ENCODE results near the gene SYT15.
"Not testable (repeated sequence)": the region's sequence is repeated elsewhere in the genome, so short reads cannot be mapped to it uniquely, and the experiment has no call there.

The SYT15 gene

GRCh38 chr10:46578474-46579178 lies at the start of gene SYT15:
TSS of gene SYT15 (plus strand) at chr10:46579128. CDS start at chr10:46579169, 41 bp downstream.
- DNase-seq: not testable (repeated sequence)

DNA sequence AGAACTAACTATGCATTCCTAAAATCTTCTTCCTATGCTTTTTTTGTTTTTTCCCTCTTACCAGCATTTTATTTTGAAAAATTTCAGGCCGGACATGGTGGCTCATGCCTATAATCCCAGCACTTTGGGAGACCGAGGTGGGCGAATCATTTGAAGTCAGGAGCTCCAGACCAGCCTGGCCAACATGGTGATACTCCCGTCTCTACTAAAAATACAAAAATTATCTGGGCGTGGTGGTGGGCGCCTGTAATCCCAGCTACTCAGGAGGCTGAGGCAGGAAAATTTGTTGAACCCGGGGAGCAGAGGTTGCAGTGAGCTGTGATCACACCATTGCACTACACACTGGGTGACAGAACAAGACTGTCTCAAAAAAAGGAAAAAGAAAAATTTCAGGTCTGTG lies 49.2 kb upstream of the SYT15 start:
- not testable (repeated sequence) for DNase-seq

- DNase-seq: no peak
Measured at GRCh38 chr10:46530249-46531186, 48.4 kb upstream of the SYT15 start.

DNA sequence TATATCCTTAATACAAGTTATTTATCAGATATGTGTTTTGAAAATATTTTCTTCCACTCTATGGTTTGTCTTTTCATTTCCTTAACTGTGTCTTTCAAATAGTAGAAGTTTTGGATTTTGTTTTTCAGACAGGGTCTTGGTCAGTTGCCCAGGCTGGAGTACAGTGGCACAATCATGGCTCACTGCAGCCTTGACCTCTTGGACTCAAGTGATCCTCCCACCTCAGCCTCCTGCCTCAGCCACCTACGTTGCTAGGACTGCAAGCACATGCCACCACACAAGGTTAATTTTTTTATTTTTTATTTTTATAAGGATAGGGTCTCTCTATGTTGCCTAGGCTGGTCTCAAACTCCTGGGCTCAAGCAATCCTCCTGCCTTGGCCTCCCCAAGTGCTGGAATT lies 46.7 kb upstream of the SYT15 start:
- not testable (repeated sequence) for DNase-seq

DNA sequence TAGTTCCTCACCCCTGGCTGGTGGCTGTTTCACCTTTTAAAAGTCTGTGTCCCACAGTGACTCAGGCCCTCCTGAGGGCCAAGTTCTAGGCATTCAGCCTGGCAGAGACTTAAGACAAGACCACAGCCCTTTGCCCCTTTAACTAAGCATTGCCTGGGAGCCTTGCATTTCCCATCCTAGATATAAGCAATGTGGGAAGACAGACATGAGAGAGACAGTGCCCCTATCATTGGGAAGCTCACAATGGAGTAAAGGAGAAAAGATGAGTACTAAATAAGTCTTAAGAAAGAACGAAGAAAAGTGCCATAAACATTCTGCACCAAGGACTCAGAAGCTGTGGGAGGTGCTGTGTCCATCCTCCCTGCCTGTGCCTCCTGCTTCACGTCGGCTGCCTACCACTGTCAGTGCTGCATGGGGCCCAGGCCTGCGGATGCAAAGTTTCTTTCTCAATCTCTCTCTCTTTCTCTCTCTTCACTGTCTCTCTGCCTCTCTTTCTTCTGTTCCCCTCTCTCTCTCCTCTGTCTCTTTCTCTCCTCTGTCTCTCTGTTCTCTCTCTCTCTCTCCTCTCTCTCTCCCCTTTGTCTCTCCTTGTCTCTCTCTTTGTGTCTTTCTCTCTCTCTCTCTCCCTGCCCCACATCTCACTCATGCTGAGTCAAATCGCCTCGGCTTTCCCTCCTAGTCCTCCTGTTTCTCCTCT lies 44.0 kb upstream of the SYT15 start:
- no peak for DNase-seq

DNA sequence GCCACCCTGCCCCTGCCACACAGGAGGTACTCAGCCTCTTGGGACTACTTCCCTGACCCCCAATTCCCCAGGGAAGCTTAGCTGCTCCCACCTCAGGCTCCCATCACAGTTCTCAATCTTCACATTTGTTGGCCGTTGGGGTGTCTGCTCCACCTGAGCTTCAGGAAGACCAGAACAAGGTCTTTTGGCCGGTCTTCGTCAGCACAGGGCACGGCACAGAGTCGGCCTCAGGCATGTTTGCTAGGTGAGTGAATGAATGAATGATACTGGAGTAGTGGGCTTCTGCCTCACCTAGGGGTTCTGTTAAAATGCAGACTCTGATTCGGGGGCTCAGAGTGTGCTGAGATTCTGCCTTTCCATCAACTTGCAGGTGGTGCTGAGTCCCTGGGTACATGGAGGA lies 42.8 kb upstream of the SYT15 start:
- DNase-seq: no peak

DNA sequence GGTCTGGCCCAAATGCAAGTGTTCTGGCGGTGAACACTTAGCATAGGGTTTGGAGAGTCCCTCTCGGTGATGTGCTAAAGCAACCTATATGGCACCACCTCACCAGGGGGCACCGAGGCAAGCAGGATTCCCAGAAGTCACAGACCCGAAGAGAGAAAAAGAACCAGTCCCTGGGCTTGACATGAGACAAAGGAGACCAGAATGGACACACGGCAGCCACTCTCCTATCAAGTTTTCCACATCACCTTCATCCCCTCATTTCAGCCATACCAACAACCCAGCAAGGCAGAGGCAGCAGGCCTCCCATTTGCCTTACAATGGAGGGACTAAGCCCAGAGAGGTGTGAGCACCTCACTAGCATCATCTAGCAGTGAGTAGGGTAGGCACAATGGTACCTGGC lies 42.1 kb upstream of the SYT15 start:
- no peak for DNase-seq

DNA sequence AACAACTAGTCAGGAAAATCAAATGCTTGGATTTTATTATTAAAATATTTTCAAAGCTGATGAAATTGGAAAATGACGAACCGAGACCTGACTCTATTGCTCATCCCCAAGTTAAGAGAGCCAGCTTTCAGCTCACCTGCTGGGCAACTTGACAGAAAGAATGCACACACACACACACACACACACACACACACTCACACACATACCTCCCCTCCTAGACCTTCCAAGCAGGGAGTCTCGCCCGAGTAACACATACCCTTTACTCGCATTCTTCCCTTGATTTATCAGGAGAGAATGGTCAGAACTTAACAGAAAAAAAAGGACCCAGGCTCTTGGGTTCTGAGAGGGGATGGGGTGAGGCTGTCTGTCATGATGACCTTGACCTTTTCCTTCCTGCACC lies 41.6 kb upstream of the SYT15 start:
- DNase-seq: no peak

- DNase-seq: no peak
Measured at GRCh38 chr10:46538155-46538554, 40.8 kb upstream of the SYT15 start.

GRCh38 chr10:46538717-46539426 lies 40.1 kb upstream of the SYT15 start:
- no peak for DNase-seq

DNA sequence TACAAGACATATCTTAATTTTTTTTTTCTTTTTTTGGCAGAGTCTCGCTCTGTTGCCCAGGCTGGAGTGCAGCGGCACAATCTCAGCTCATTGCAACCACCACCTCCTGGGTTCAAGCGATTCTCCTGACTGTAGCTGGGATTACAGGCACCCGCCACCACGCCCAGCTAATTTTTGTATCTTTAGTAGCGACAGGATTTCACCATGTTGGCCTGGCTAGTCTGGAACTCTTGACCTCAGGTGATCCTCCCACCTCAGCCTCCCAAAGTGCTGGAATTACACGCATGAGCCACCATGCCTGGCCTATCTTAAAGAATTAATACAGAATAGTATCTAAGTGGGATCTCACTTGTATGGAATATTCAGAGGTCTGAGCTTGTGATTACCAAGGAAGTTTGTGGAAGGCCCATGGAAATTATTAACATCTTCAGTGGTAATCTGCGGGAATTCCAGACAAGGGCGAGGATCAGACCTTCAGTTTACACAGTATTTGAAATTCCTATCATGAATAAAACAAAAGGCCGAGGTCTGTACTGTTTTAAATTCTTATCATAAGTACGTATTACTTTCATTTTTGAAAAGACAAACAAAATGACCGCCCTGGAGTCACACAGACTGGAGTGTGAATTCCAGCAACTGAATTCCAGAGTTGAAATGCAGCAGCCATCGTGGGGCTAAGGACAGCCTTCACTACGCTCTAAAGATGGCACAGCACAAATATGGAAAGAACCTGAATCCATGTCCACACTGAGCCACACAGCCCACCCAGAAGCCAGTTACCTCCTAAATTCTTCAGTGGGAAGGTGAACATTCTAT lies 39.1 kb upstream of the SYT15 start:
- DNase-seq: no peak

GRCh38 chr10:46540412-46541016 lies 38.4 kb upstream of the SYT15 start:
- no peak for DNase-seq

- no peak for DNase-seq
Measured at GRCh38 chr10:46541017-46541661, 37.8 kb upstream of the SYT15 start.

GRCh38 chr10:46541735-46542566 lies 37.0 kb upstream of the SYT15 start:
- DNase-seq: no peak

DNA sequence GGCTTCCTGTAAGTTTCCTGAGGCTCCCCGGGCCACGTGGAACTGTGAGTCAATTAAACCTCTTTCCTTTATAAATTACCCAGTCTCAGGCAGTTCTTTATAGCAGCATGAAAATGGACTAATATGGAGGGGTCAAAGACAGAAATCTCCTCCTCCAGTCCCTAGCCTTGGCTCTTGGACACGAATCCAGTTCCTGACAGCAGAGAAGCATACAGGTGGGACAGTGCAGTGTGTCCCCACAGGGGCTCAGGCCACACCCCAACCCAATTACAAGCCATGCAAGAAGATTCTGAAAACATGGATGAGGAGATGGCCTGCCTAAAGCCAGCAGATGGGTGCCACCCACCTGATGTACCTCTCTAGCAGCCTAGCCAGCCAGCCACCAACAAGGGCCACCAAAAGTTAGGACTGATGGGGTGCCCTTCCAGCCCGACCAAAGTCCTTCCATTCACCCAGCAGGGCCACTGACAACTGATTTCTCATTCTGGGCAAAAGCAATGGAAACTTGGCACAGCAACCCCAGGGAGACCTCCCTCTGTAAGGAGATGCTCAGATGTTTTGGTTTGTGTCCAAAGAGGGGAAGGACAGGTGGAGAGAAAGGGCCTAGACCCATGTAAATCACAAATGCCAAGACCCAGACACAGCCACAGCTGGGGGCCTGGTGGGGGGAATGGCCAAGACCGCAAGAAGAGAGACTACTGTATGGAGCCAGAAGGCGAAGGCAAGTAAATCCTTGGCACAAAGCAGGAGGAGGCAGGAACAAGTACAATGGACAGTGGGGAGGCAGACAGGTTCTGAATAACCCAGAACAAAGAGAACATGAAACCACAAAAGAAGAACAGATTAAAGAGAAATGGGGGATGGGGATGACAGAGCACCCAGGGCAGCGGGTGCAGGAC lies 36.1 kb upstream of the SYT15 start:
- DNase-seq: no peak

- no peak for DNase-seq
Measured at GRCh38 chr10:46543466-46544377, 35.2 kb upstream of the SYT15 start.

DNA sequence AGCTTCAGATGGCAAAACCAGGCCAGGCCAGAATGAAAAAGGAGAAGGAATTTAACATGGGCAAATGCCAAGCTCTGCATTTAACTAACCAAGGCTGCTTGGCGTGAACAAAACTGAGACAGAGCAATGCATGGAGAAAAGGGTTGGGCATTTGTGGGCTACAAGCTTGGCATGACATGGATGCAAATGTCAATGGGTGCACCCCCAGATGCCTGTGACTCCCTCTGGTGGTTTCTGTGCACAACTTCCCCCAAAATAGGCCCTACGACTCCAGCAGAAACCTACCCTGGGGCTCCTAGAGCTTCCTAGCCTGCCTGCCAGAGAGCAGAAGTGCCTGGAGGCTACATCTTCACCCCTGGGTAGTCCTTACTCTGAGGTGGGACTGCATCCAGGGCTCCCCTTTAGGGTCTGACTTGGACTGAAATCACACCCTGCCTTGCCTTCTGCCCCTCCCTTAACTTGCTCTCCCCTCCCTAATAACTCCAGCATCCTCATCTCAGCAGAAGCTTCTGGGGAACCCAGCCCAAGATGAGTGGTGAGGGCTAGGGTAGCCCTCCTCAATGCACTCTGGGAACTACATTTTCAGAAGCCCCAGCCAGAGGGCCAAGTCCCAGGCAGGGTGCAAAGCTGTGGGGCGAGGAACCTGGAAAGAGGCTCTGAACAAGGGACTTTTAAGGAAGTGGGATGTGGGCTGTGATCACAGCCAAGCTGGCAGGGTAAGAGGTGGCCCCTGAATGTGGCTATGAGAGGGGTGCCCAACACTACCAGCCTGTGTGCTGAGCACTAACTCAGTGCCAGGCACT lies 33.7 kb upstream of the SYT15 start:
- no peak for DNase-seq
